Keratinocyte (primary cell): ENCODE data around the gene CD72.

Experiments used
- CTCF ChIP-seq, 3 experiments: IDR thresholded peaks in 1 of 3; conservative IDR thresholded peaks in 1 of 3; optimal IDR thresholded peaks in 1 of 3; 2 replicates in 2 of 3; 3 replicates in 1 of 3; pipeline versions ENCODE3 to v1.5.1; 2011; ENCODE audit warnings: low read length in 3 of 3, mild to moderate bottlenecking in 3 of 3, moderate library complexity in 2 of 3, control low read depth in 1 of 3, inconsistent platforms in 1 of 3; ENCODE audit not compliant: insufficient read depth in 2 of 3; ENCODE audit errors: extremely low read depth in 1 of 3
- EZH2 ChIP-seq: IDR thresholded peaks from one replicate; pipeline ENCODE4 v1.6.1; 2012; ENCODE audit warnings: inconsistent platforms, mild to moderate bottlenecking, low read length, moderate library complexity

GRCh38 chr9:35603986-35604577 is 14.1 kb downstream of the CD72 start:
- TF ChIP-seq CTCF (optimal IDR thresholded peaks at IDR 0.05 in 1 of 3, IDR thresholded peaks at IDR 0.05 in 1 of 3, conservative IDR thresholded peaks at IDR 0.05 in 1 of 3; ENCODE audit: extremely low read depth in 1 of 3, insufficient read depth in 2 of 3, low read length in 3 of 3) (peak; percentile 87 to 96 (median 95)), EZH2 (no peak)
